ENCODE data around the gene WDR45. TPM values are rescaled to one million over a fixed set of nuclear protein-coding genes. Genes with fewer than 3 reads are reported as not detected.

Gene WDR45
- total and polyA plus RNA-seq, 10 of the 15 experiments (the other 5 are each of a cell fraction or from before 2014, with no cell fraction given), result 5.9 to 30.9 (median 20.6) TPM

DNA sequence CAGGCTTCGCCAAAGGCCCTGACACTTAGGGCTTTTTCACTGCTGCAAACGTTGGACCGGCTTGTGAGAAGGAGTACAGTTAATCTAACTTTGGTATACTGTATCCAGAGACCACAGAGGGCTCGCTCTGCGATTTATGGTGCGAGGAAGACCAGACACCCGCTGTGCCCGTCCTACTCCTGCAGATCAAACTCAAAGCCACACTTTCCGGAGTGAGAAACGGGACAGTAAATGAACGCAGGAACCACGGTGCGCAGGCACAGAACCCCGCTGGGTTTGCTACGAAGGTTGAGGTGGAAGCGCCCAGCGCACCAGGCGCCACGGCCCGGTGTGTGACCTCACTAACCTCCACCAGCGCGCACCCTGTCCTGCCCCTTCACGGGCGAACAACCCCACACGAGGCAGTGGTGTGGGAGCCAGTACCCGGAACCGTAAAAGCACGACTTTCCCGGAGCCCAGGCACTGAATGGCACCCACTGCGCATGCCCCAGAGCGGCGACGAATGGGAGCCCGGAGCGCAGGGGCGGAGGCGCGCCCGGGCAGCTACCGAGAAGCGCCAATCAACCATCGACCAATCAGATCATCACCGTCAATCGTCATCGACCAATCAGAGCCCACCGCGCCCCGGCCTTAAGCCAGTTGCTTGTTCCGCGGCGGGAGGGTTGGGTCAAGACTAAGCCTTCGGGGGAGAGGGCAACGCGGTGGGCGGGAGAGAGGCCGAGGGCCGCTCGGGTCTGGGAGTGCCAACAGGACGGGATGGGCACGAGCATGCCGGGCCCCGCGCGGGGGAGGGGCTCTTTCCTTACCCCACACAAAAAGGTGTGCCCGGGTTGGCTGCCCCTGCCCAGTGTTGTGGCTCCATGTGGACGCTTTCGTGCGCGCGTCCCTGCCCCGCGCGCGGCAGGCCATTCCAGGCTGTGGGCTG lies 21.3 kb upstream of the WDR45 start (continued):
- TF ChIP-seq, protein P1, sequence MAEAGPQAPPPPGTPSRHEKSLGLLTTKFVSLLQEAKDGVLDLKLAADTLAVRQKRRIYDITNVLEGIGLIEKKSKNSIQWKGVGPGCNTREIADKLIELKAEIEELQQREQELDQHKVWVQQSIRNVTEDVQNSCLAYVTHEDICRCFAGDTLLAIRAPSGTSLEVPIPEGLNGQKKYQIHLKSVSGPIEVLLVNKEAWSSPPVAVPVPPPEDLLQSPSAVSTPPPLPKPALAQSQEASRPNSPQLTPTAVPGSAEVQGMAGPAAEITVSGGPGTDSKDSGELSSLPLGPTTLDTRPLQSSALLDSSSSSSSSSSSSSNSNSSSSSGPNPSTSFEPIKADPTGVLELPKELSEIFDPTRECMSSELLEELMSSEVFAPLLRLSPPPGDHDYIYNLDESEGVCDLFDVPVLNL (IDR thresholded peaks at IDR 0.05; ENCODE audit: low read depth, low read length), result no peak
- TF ChIP-seq ZSCAN29 (IDR thresholded peaks at IDR 0.05) (no peak), STAT1 (conservative IDR thresholded peaks at IDR 0.05) (no peak), MYC (IDR thresholded peaks at IDR 0.05; ENCODE audit: insufficient read depth, insufficient read length, insufficient replicate concordance, low read length, severe bottlenecking) (no peak), NR2F1 (conservative IDR thresholded peaks at IDR 0.05) (0 out of 2 replicates have a peak, but pooled peaks have one; percentile 40), POLR2AphosphoS2 (IDR thresholded peaks at IDR 0.05; ENCODE audit: low read depth, low read length) (no peak), TCF7 (IDR thresholded peaks at IDR 0.05; ENCODE audit: borderline replicate concordance) (no peak), RB1 (IDR thresholded peaks at IDR 0.05; ENCODE audit: borderline replicate concordance) (no peak), RUNX3 (IDR thresholded peaks at IDR 0.05; ENCODE audit: low read length) (peak; percentile 15; the same call in 1 of the 2 replicates)
- TF ChIP-seq, protein P2, sequence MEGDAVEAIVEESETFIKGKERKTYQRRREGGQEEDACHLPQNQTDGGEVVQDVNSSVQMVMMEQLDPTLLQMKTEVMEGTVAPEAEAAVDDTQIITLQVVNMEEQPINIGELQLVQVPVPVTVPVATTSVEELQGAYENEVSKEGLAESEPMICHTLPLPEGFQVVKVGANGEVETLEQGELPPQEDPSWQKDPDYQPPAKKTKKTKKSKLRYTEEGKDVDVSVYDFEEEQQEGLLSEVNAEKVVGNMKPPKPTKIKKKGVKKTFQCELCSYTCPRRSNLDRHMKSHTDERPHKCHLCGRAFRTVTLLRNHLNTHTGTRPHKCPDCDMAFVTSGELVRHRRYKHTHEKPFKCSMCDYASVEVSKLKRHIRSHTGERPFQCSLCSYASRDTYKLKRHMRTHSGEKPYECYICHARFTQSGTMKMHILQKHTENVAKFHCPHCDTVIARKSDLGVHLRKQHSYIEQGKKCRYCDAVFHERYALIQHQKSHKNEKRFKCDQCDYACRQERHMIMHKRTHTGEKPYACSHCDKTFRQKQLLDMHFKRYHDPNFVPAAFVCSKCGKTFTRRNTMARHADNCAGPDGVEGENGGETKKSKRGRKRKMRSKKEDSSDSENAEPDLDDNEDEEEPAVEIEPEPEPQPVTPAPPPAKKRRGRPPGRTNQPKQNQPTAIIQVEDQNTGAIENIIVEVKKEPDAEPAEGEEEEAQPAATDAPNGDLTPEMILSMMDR (IDR thresholded peaks at IDR 0.05 in 2 of 3, conservative IDR thresholded peaks at IDR 0.05 in 1 of 3; ENCODE audit: control insufficient read depth in 2 of 3, extremely low read depth in 1 of 3, insufficient read depth in 1 of 3, low read depth in 3 of 3, low read length in 3 of 3), result no peak
- TF ChIP-seq, protein P3, sequence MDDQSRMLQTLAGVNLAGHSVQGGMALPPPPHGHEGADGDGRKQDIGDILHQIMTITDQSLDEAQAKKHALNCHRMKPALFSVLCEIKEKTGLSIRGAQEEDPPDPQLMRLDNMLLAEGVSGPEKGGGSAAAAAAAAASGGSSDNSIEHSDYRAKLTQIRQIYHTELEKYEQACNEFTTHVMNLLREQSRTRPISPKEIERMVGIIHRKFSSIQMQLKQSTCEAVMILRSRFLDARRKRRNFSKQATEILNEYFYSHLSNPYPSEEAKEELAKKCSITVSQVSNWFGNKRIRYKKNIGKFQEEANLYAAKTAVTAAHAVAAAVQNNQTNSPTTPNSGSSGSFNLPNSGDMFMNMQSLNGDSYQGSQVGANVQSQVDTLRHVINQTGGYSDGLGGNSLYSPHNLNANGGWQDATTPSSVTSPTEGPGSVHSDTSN (IDR thresholded peaks at IDR 0.05; ENCODE audit: insufficient replicate concordance, low read depth, low read length), result peak; percentile 91

All from GM12878 (cell line).